Mesenchymal stem cell (in vitro differentiated cells and primary cell): ENCODE measurements around the gene HACD4.
A peak's percentile ranks its signal among the peaks of the same experiment; 100 is the strongest.

Experiments used
- DNase-seq: peaks from one replicate; pipeline ENCODE4 v3.0.0-alpha.2; 2013
- H2AFZ ChIP-seq: one replicate; pipeline ENCODE4 v1.6.1; 2013; ENCODE audit warnings: low read depth, mild to moderate bottlenecking, control low read depth, inconsistent platforms, low read length, moderate library complexity
- H2AK5ac ChIP-seq: 2 replicates; pipeline ENCODE4 v1.6.1; 2013; ENCODE audit warnings: low read length, moderate library complexity, mild to moderate bottlenecking, inconsistent platforms; ENCODE audit not compliant: severe bottlenecking
- H2BK120ac ChIP-seq: one replicate; pipeline ENCODE4 v1.6.1; 2013; ENCODE audit warnings: low read depth, mild to moderate bottlenecking, inconsistent platforms, low read length, moderate library complexity
- H2BK12ac ChIP-seq, 2 experiments: one replicate each; pipeline ENCODE4 v1.6.1; 2013; ENCODE audit warnings: inconsistent platforms in 2 of 2, low read length in 2 of 2, mild to moderate bottlenecking in 2 of 2, moderate library complexity in 2 of 2, control low read depth in 1 of 2
- H2BK15ac ChIP-seq: one replicate; pipeline ENCODE4 v1.6.1; 2013; ENCODE audit warnings: mild to moderate bottlenecking, low read depth, inconsistent platforms; ENCODE audit not compliant: poor library complexity, severe bottlenecking
- H2BK5ac ChIP-seq: 2 replicates; pipeline ENCODE4 v1.6.1; 2013; ENCODE audit warnings: low read depth, mild to moderate bottlenecking, low read length, control low read depth, inconsistent platforms; ENCODE audit not compliant: poor library complexity, severe bottlenecking
- H3K14ac ChIP-seq, 2 experiments: one replicate each; pipeline ENCODE4 v1.6.1; 2013; ENCODE audit warnings: inconsistent platforms in 2 of 2, low read length in 2 of 2, control low read depth in 1 of 2, mild to moderate bottlenecking in 1 of 2, moderate library complexity in 1 of 2
- H3K18ac ChIP-seq, 2 experiments: one replicate each; pipeline ENCODE4 v1.6.1; 2013; ENCODE audit warnings: inconsistent platforms in 2 of 2, low read length in 2 of 2, control low read depth in 1 of 2, low read depth in 1 of 2, mild to moderate bottlenecking in 1 of 2
- H3K23ac ChIP-seq, 2 experiments: one replicate each; pipeline ENCODE4 v1.6.1; 2013; ENCODE audit warnings: inconsistent platforms in 2 of 2, low read length in 2 of 2, mild to moderate bottlenecking in 2 of 2, moderate library complexity in 2 of 2, control low read depth in 1 of 2
- H3K27ac ChIP-seq: 2 replicates; pipeline ENCODE4 v1.5.1; 2013; ENCODE audit warnings: mild to moderate bottlenecking, moderate library complexity, low read length, control low read depth, inconsistent platforms; ENCODE audit not compliant: poor library complexity, severe bottlenecking
- H3K27me3 ChIP-seq, 2 experiments: 2 replicates each; pipeline versions ENCODE4 v1.6.1 to v1.7.0; 2013; ENCODE audit warnings: low read length in 2 of 2, mild to moderate bottlenecking in 2 of 2, moderate library complexity in 2 of 2, control low read depth in 1 of 2, inconsistent platforms in 1 of 2; ENCODE audit not compliant: control insufficient read depth in 1 of 2, insufficient read depth in 1 of 2
- H3K36me3 ChIP-seq, 2 experiments: 2 replicates each; pipeline versions ENCODE4 v1.6.1 to v1.7.0; 2013; ENCODE audit warnings: low read length in 2 of 2, control low read depth in 1 of 2, inconsistent platforms in 1 of 2, low read depth in 1 of 2, mild to moderate bottlenecking in 1 of 2; ENCODE audit not compliant: insufficient read depth in 2 of 2, control insufficient read depth in 1 of 2
- H3K4ac ChIP-seq, 2 experiments: one replicate each; pipeline ENCODE4 v1.6.1; 2013; ENCODE audit warnings: inconsistent platforms in 2 of 2, low read length in 2 of 2, mild to moderate bottlenecking in 2 of 2, moderate library complexity in 2 of 2, control low read depth in 1 of 2, low read depth in 1 of 2
- H3K4me1 ChIP-seq: 2 replicates; pipeline ENCODE4 v1.6.1; 2013; ENCODE audit warnings: low read depth, low read length, control low read depth; ENCODE audit not compliant: control insufficient read depth, insufficient read depth
- H3K4me2 ChIP-seq: 2 replicates; pipeline ENCODE4 v1.6.1; 2013; ENCODE audit warnings: low read length, mild to moderate bottlenecking, inconsistent platforms; ENCODE audit not compliant: poor library complexity, severe bottlenecking
- H3K4me3 ChIP-seq, 2 experiments: 2 replicates each; pipeline versions ENCODE4 v1.5.1 to v1.7.0; 2013; ENCODE audit warnings: low read length in 2 of 2, mild to moderate bottlenecking in 2 of 2, control low read depth in 1 of 2, low read depth in 1 of 2; ENCODE audit not compliant: insufficient read depth in 1 of 2
- H3K79me1 ChIP-seq: replicated peaks from 2 replicates; pipeline ENCODE4 v1.6.1; 2013; ENCODE audit warnings: mild to moderate bottlenecking, control low read depth, low read length, inconsistent platforms; ENCODE audit not compliant: poor library complexity, severe bottlenecking
- H3K9ac ChIP-seq: 2 replicates; pipeline ENCODE4 v1.7.0; 2013; ENCODE audit warnings: mild to moderate bottlenecking, low read length, moderate library complexity
- H3K9me3 ChIP-seq: 2 replicates; pipeline ENCODE4 v1.7.0; 2013; ENCODE audit warnings: mild to moderate bottlenecking, low read length; ENCODE audit not compliant: control insufficient read depth
- H4K8ac ChIP-seq: one replicate; pipeline ENCODE4 v1.6.1; 2013; ENCODE audit warnings: inconsistent platforms, mild to moderate bottlenecking, low read length, moderate library complexity
- H4K91ac ChIP-seq: one replicate; pipeline ENCODE4 v1.6.1; 2013; ENCODE audit warnings: mild to moderate bottlenecking, low read length, inconsistent platforms
- WGBS: methylation state at CpG from one replicate; pipeline ENCODE4 v1.1.7; 2013; ENCODE audit warnings: mixed read lengths; 5-methylcytosine and 5-hydroxymethylcytosine counted together

Gene HACD4

GRCh38 chr9:21030389-21031035 lies 928 bp downstream of the HACD4 start:
- Histone ChIP-seq H2AK5ac (no peak overlapping the region), H3K27ac (peak overlapping the region; percentile 66), H3K9me3 (no peaks in the 10 kb centered on the region), H3K9ac (peak overlapping the region; percentile 81), H3K4ac (no peak overlapping the region), H3K36me3 (peaks cover 0 to 4% of the 10 kb centered on the region in 2 experiments), H2BK15ac (no peak overlapping the region), H3K79me1 (peaks cover 4% of the 10 kb centered on the region), H3K4me3 (peak overlapping the region in 1 of 2 experiments; percentile 85), H2BK12ac (no peak overlapping the region), H3K4me1 (peaks cover 9% of the 10 kb centered on the region), H3K23ac (no peak overlapping the region), H2BK120ac (no peak overlapping the region), H3K14ac (no peak overlapping the region), H2AFZ (no peak overlapping the region), H4K91ac (no peak overlapping the region), H2BK5ac (no peak overlapping the region), H3K18ac (no peak overlapping the region), H3K4me2 (no peak overlapping the region), H4K8ac (no peak overlapping the region), H3K27me3 (no peaks in the 10 kb centered on the region)
- 93% methylated on average over 4 of the region's 5 CpGs for WGBS
- DNase-seq, result peak; percentile 12

GRCh38 chr9:21029661-21030060 lies 1.8 kb downstream of the HACD4 start:
- H2AFZ ChIP-seq, result no peak overlapping the region
- H2BK120ac ChIP-seq, result no peak overlapping the region
- no peak overlapping the region for H2AK5ac ChIP-seq
- no peak overlapping the region for H2BK5ac ChIP-seq
- peaks cover 0 to 4% of the 10 kb centered on the region in 2 experiments for H3K36me3 ChIP-seq
- no peak for DNase-seq
- 76% methylated on average over 7 of the region's 8 CpGs for WGBS
- H2BK12ac ChIP-seq, result no peak overlapping the region
- H3K27ac ChIP-seq, result no peak overlapping the region
- no peak overlapping the region for H3K9ac ChIP-seq
- no peaks in the 10 kb centered on the region for H3K27me3 ChIP-seq
- H3K14ac ChIP-seq, result no peak overlapping the region
- H2BK15ac ChIP-seq, result no peak overlapping the region
- H3K23ac ChIP-seq, result no peak overlapping the region
- peaks cover 9% of the 10 kb centered on the region for H3K4me1 ChIP-seq
- no peak overlapping the region for H3K4me2 ChIP-seq
- H4K91ac ChIP-seq, result no peak overlapping the region
- no peak overlapping the region for H3K4ac ChIP-seq
- H3K4me3 ChIP-seq, result no peak overlapping the region
- H3K79me1 ChIP-seq, result peaks cover 4% of the 10 kb centered on the region
- no peaks in the 10 kb centered on the region for H3K9me3 ChIP-seq
- no peak overlapping the region for H3K18ac ChIP-seq
- H4K8ac ChIP-seq, result no peak overlapping the region

- Histone ChIP-seq H4K8ac (no peak overlapping the region), H3K9ac (no peak overlapping the region), H3K79me1 (peaks cover 4% of the 10 kb centered on the region), H3K18ac (no peak overlapping the region), H2BK15ac (no peak overlapping the region), H3K36me3 (peaks cover 0 to 4% of the 10 kb centered on the region in 2 experiments), H3K4ac (no peak overlapping the region), H4K91ac (no peak overlapping the region), H2AFZ (no peak overlapping the region), H3K27me3 (no peaks in the 10 kb centered on the region), H2BK5ac (no peak overlapping the region), H3K23ac (no peak overlapping the region), H3K4me3 (no peak overlapping the region), H2AK5ac (no peak overlapping the region), H2BK12ac (no peak overlapping the region), H3K4me2 (no peak overlapping the region), H2BK120ac (no peak overlapping the region), H3K14ac (no peak overlapping the region), H3K27ac (no peak overlapping the region), H3K9me3 (no peaks in the 10 kb centered on the region), H3K4me1 (peaks cover 9% of the 10 kb centered on the region)
- DNase-seq, result peak; percentile 41
- 0% methylated on average over 1 of the region's 3 CpGs for WGBS
These were observed 3.0 kb downstream of the HACD4 start for GRCh38 chr9:21028466-21028865.

- no peak overlapping the region for H3K4me3 ChIP-seq
- no peak overlapping the region for H4K8ac ChIP-seq
- H3K23ac ChIP-seq, result no peak overlapping the region
- no peak overlapping the region for H3K4ac ChIP-seq
- H3K18ac ChIP-seq, result no peak overlapping the region
- DNase-seq, result peak; percentile 21
- H2BK120ac ChIP-seq, result no peak overlapping the region
- H2BK5ac ChIP-seq, result no peak overlapping the region
- H2BK15ac ChIP-seq, result no peak overlapping the region
- H3K27ac ChIP-seq, result peak overlapping the region; percentile 59
- 0% methylated on average over 2 of the region's 4 CpGs for WGBS
- H3K14ac ChIP-seq, result no peak overlapping the region
- H2BK12ac ChIP-seq, result no peak overlapping the region
- peaks cover 9% of the 10 kb centered on the region for H3K4me1 ChIP-seq
- no peak overlapping the region for H2AFZ ChIP-seq
- peaks cover 0 to 4% of the 10 kb centered on the region in 2 experiments for H3K36me3 ChIP-seq
- H3K9ac ChIP-seq, result no peak overlapping the region
- no peak overlapping the region for H4K91ac ChIP-seq
- peaks cover 4% of the 10 kb centered on the region for H3K79me1 ChIP-seq
- H3K9me3 ChIP-seq, result no peaks in the 10 kb centered on the region
- no peak overlapping the region for H3K4me2 ChIP-seq
- H3K27me3 ChIP-seq, result no peaks in the 10 kb centered on the region
- no peak overlapping the region for H2AK5ac ChIP-seq
These were observed 4.1 kb downstream of the HACD4 start for GRCh38 chr9:21027295-21027694.
